K562 (cell line): Measurements from ENCODE around the gene AGPAT2. TPM values are rescaled to one million over a fixed set of nuclear protein-coding genes. Genes with fewer than 3 reads are reported as not detected.

Experiments
- ARID1B ChIP-seq: fragments of 450-650 bp; IDR thresholded peaks from 2 replicates; pipeline ENCODE4 v1.6.1; 2016; ENCODE audit warnings: antibody characterized with exemption, mild to moderate bottlenecking, inconsistent platforms
- CBFB ChIP-seq: sonication (generic); formaldehyde crosslinking; IDR thresholded peaks from 2 replicates; pipeline ENCODE4 v1.4.0; 2020; ENCODE audit warnings: mild to moderate bottlenecking, missing genetic modification reagents
- CBX2 ChIP-seq: fragments of 200-600 bp; sonication (generic); IDR thresholded peaks from one replicate; pipeline ENCODE4 v1.6.1; 2012; ENCODE audit warnings: mild to moderate bottlenecking, low read length, inconsistent platforms; ENCODE audit not compliant: insufficient read depth, poor library complexity, severe bottlenecking
- CBX5 ChIP-seq: IDR thresholded peaks from 2 replicates; pipeline ENCODE4 v1.6.1; 2014; ENCODE audit warnings: low read depth, borderline replicate concordance
- EGR1 ChIP-seq: fragments of 450-650 bp; conservative IDR thresholded peaks from 2 replicates; pipeline ENCODE4 v1.6.1; 2017; ENCODE audit warnings: mild to moderate bottlenecking
- EP400 ChIP-seq: fragments of 450-650 bp; IDR thresholded peaks from 2 replicates; pipeline ENCODE4 v1.6.1; 2017; ENCODE audit warnings: antibody characterized with exemption, mild to moderate bottlenecking, moderate library complexity
- FOXJ2 ChIP-seq: fragments of 200-800 bp; sonication (Bioruptor generic); IDR thresholded peaks from 2 replicates; pipeline ENCODE4 v1.6.1; 2016; ENCODE audit warnings: missing genetic modification characterization, missing compliant biosample characterization
- HMGN3 ChIP-seq: IDR thresholded peaks from 2 replicates; pipeline ENCODE4 v1.6.1; 2011; ENCODE audit warnings: borderline replicate concordance, low read depth, mild to moderate bottlenecking, mixed read lengths, low read length; ENCODE audit not compliant: insufficient read length; ENCODE audit errors: extremely low read depth
- MECOM ChIP-seq: fragments of 250-450 bp; sonication (Bioruptor Pico); IDR thresholded peaks from 2 replicates; pipeline ENCODE4 v1.8.0; 2022; ENCODE audit warnings: inconsistent platforms
- OTX1 ChIP-seq: fragments of 450-650 bp; formaldehyde crosslinking; IDR thresholded peaks from 2 replicates; pipeline ENCODE4 v1.4.0; 2022; ENCODE audit warnings: mild to moderate bottlenecking
- POLR2A ChIP-seq: fragments of 450-650 bp; conservative IDR thresholded peaks from 2 replicates; pipeline ENCODE4 v1.6.1; 2016
- SUPT5H ChIP-seq: fragments of 450-650 bp; IDR thresholded peaks from 2 replicates; pipeline ENCODE4 v1.6.1; 2016
- TCF3 ChIP-seq: sonication (generic); formaldehyde crosslinking; IDR thresholded peaks from 2 replicates; pipeline ENCODE4 v1.4.0; 2020; ENCODE audit warnings: mild to moderate bottlenecking, missing genetic modification reagents
- ZNF146 ChIP-seq: IDR thresholded peaks from one replicate; pipeline ENCODE4 v1.6.1; 2018; ENCODE audit warnings: missing compliant biosample characterization; ENCODE audit not compliant: unreplicated experiment
- ZNF444 ChIP-seq: fragments of 250-450 bp; sonication (Bioruptor Pico); IDR thresholded peaks from 2 replicates; pipeline ENCODE4 v1.4.0; 2020; ENCODE audit warnings: mild to moderate bottlenecking, moderate library complexity
- polyA plus RNA-seq, 8 experiments: library from polyadenylated mRNA; depleted of rRNA in 4 of 8; stranded (reverse) in 5 of 8; unstranded in 3 of 8; fragments of >200 nt; fragmentation: Nextera tagmentation in 2 of 8; fragmentation: Illumina TruSeq in 1 of 8; extraction: Ambion mirVana in 2 of 8; extraction: Trizol in 1 of 8; gene quantifications; 2 replicates each; pipeline versions ENCODE4 v1.2.1 to v1.2.3, GENCODE V29; 2011 to 2014; ENCODE audit warnings: inconsistent platforms in 1 of 8, missing spikeins in 1 of 8
- total RNA-seq, 7 experiments: library from RNA; depleted of rRNA in 6 of 7; stranded (reverse); fragments of >200 nt in 6 of 7; fragmentation: Illumina TruSeq in 2 of 7; extraction: Trizol in 2 of 7; gene quantifications; 2 replicates each; pipeline versions ENCODE4 v1.2.1 to v1.2.3, GENCODE V29; 2011 to 2021; ENCODE audit warnings: low replicate concordance in 1 of 7
- TF ChIP-seq, protein P1 (sequence below): sonication (generic); formaldehyde crosslinking; IDR thresholded peaks from 2 replicates; pipeline ENCODE4 v1.9.0; 2022; ENCODE audit warnings: mild to moderate bottlenecking, missing genetic modification reagents
- TF ChIP-seq, protein P2 (sequence below): sonication (generic); formaldehyde crosslinking; IDR thresholded peaks from 2 replicates; pipeline ENCODE4 v1.8.1; 2023; ENCODE audit warnings: mild to moderate bottlenecking, missing genetic modification reagents
- TF ChIP-seq, protein P3 (sequence below): fragments of 250-450 bp; sonication (Bioruptor Pico); IDR thresholded peaks from 2 replicates; pipeline ENCODE4 v1.8.0; 2021; ENCODE audit warnings: mild to moderate bottlenecking, moderate library complexity
- TF ChIP-seq, protein P4 (sequence below): fragments of 450-650 bp; IDR thresholded peaks from 2 replicates; pipeline ENCODE4 v1.6.1; 2017; ENCODE audit warnings: antibody characterized with exemption, mild to moderate bottlenecking
- TF ChIP-seq, protein P5 (sequence below): fragments of 450-650 bp; formaldehyde crosslinking; IDR thresholded peaks from 2 replicates; pipeline ENCODE4 v1.4.0; 2020; ENCODE audit warnings: mild to moderate bottlenecking, moderate library complexity

The AGPAT2 gene
- total and polyA plus RNA-seq, 9 of the 15 experiments (the other 6 are each of a cell fraction or from before 2014, with no cell fraction given): 0.13 to 54.5 (median 23.9) TPM

DNA sequence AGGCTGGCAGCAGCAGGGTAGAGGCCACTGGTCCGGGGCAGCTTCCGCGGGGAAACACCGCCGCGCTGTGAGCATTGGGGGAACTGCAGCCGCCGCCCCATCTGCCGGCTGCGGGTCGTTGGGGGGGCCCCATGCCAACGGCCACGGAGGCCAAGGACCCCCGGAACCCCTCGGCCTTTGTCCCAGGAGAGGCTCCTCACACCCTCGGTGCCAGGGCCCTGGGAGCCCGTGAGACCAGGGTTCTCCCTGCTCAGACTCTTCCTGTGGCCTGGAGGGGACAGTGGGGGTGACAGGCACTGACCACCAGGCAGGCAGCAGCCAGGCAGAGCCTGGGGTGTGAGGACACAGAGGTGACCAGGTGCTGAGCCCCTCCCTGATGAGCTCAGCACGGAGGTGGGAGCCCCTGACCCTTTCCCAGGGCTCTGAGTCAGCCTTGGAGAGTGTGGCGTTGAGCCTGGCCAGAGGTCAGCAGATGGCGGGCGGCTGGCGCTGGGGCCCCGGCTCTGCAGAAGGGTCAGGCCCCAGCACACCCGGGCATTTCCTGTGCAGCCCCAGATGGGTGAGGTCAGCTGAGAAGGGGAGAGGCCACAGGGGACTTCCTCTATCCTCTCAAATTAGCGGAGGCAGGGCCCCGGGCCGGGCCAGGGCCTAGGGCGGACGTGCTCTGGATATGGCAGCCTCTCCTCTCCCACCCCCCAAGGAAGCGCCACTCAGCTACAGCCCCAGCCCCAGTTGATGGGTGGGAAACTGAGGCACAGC is 42.5 kb downstream of the AGPAT2 start (continued):
- TF ChIP-seq MECOM (CRISPR knock-in tag) (no peak), ZNF444 (CRISPR knock-in tag) (no peak; the same call in 1 of the 2 replicates), EGR1 (peak; percentile 11; the same call in 1 of the 2 replicates), FOXJ2 (tag) (no peak), CBFB (CRISPR knock-in tag) (0 out of 2 replicates have a peak, but pooled peaks have one; percentile 35), SUPT5H (no peak), CBX2 (no peak), TCF3 (CRISPR knock-in tag) (peak; percentile 46), EP400 (peak; percentile 58), CBX5 (no peak), OTX1 (CRISPR knock-in tag) (no peak), HMGN3 (no peak), ZNF146 (CRISPR knock-in tag) (no peak), POLR2A (no peak), ARID1B (no peak; the same call in none of the 2 replicates)
- TF ChIP-seq, protein P1, sequence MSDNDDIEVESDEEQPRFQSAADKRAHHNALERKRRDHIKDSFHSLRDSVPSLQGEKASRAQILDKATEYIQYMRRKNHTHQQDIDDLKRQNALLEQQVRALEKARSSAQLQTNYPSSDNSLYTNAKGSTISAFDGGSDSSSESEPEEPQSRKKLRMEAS (CRISPR knock-in tag): peak; percentile 48; the same call in 1 of the 2 replicates
- TF ChIP-seq, protein P2, sequence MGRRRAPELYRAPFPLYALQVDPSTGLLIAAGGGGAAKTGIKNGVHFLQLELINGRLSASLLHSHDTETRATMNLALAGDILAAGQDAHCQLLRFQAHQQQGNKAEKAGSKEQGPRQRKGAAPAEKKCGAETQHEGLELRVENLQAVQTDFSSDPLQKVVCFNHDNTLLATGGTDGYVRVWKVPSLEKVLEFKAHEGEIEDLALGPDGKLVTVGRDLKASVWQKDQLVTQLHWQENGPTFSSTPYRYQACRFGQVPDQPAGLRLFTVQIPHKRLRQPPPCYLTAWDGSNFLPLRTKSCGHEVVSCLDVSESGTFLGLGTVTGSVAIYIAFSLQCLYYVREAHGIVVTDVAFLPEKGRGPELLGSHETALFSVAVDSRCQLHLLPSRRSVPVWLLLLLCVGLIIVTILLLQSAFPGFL (CRISPR knock-in tag): peak; percentile 88
- TF ChIP-seq, protein P3, sequence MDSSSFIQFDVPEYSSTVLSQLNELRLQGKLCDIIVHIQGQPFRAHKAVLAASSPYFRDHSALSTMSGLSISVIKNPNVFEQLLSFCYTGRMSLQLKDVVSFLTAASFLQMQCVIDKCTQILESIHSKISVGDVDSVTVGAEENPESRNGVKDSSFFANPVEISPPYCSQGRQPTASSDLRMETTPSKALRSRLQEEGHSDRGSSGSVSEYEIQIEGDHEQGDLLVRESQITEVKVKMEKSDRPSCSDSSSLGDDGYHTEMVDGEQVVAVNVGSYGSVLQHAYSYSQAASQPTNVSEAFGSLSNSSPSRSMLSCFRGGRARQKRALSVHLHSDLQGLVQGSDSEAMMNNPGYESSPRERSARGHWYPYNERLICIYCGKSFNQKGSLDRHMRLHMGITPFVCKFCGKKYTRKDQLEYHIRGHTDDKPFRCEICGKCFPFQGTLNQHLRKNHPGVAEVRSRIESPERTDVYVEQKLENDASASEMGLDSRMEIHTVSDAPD (CRISPR knock-in tag): no peak
- TF ChIP-seq, protein P4, sequence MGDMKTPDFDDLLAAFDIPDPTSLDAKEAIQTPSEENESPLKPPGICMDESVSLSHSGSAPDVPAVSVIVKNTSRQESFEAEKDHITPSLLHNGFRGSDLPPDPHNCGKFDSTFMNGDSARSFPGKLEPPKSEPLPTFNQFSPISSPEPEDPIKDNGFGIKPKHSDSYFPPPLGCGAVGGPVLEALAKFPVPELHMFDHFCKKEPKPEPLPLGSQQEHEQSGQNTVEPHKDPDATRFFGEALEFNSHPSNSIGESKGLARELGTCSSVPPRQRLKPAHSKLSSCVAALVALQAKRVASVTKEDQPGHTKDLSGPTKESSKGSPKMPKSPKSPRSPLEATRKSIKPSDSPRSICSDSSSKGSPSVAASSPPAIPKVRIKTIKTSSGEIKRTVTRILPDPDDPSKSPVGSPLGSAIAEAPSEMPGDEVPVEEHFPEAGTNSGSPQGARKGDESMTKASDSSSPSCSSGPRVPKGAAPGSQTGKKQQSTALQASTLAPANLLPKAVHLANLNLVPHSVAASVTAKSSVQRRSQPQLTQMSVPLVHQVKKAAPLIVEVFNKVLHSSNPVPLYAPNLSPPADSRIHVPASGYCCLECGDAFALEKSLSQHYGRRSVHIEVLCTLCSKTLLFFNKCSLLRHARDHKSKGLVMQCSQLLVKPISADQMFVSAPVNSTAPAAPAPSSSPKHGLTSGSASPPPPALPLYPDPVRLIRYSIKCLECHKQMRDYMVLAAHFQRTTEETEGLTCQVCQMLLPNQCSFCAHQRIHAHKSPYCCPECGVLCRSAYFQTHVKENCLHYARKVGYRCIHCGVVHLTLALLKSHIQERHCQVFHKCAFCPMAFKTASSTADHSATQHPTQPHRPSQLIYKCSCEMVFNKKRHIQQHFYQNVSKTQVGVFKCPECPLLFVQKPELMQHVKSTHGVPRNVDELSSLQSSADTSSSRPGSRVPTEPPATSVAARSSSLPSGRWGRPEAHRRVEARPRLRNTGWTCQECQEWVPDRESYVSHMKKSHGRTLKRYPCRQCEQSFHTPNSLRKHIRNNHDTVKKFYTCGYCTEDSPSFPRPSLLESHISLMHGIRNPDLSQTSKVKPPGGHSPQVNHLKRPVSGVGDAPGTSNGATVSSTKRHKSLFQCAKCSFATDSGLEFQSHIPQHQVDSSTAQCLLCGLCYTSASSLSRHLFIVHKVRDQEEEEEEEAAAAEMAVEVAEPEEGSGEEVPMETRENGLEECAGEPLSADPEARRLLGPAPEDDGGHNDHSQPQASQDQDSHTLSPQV: peak; percentile 86
- TF ChIP-seq, protein P5, sequence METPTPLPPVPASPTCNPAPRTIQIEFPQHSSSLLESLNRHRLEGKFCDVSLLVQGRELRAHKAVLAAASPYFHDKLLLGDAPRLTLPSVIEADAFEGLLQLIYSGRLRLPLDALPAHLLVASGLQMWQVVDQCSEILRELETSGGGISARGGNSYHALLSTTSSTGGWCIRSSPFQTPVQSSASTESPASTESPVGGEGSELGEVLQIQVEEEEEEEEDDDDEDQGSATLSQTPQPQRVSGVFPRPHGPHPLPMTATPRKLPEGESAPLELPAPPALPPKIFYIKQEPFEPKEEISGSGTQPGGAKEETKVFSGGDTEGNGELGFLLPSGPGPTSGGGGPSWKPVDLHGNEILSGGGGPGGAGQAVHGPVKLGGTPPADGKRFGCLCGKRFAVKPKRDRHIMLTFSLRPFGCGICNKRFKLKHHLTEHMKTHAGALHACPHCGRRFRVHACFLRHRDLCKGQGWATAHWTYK: 0 out of 2 replicates have a peak, but pooled peaks have one; percentile 62
